ENCODE measurements around the gene UBD.

The UBD gene

DNA sequence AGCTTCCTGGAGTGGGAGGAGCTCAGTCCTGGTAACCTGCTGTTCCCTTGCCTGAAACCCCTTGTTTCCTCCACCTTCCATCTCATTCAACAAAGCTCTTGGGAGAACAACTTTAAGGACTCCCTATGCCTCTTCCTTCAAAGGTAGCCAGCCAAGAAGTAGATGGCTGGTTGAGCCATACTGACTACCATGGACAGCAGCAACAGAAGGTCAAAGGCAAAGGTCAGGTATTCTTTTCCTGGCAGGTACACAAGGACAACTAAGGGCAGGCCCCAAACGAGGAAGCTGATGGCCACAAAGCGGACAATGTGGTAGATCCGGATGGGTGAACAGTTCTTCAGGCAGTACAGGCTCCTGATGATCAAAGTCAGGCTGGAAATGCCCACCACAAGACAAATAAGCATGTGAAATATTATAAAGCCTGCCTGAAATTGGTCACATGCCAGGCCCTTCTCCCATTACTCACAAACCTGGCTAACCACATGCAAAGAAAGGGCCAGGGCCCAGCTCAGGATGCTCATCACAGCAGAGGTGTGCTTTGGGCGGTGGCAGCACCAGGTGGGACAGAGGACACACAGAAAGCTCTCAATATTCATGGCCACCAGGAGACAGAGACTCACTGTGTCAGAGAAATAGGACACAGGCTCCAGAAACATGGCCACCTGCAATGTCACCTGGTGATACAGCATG is 21.7 kb downstream of the UBD start:
- TF ChIP-seq, protein P1, sequence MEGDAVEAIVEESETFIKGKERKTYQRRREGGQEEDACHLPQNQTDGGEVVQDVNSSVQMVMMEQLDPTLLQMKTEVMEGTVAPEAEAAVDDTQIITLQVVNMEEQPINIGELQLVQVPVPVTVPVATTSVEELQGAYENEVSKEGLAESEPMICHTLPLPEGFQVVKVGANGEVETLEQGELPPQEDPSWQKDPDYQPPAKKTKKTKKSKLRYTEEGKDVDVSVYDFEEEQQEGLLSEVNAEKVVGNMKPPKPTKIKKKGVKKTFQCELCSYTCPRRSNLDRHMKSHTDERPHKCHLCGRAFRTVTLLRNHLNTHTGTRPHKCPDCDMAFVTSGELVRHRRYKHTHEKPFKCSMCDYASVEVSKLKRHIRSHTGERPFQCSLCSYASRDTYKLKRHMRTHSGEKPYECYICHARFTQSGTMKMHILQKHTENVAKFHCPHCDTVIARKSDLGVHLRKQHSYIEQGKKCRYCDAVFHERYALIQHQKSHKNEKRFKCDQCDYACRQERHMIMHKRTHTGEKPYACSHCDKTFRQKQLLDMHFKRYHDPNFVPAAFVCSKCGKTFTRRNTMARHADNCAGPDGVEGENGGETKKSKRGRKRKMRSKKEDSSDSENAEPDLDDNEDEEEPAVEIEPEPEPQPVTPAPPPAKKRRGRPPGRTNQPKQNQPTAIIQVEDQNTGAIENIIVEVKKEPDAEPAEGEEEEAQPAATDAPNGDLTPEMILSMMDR (IDR thresholded peaks at IDR 0.05; ENCODE audit: low read depth, low read length): no peak
- no peak for DNase-seq (ENCODE audit: extremely low read depth, low read depth)

DNA sequence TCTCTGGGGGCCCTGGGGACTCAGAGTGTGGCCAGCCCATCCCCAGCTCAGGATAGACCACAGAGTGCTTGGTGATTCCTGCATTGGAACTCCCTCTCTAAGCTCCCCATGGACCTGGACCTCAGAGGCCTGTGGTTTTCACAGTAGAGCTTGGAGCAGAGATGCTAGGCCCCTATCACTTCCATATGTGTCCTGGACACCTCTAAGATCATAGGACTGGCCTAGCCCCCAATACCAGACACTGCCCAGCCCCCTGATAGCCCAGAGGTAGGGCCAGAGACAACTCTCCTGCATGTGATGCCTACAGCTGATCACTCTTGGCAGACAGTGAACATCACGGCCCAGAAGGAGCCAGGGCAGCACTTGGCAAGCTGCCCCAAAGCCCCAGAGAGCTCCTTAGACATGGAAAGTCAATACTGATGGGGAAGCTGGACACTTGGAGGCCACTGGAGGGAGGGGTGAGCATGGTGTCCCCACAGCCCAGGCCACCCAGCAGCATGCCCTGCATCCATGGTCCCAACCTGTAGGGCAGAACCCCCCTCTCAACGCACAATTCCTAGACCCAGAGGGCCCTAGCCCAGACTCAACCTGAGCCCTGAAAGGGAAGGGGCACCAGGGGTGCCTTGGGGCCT is 27.1 kb downstream of the UBD start:
- DNase-seq (ENCODE audit: extremely low read depth, low read depth): no peak
- TF ChIP-seq, protein P1 (IDR thresholded peaks at IDR 0.05; ENCODE audit: low read depth, low read length): no peak

DNA sequence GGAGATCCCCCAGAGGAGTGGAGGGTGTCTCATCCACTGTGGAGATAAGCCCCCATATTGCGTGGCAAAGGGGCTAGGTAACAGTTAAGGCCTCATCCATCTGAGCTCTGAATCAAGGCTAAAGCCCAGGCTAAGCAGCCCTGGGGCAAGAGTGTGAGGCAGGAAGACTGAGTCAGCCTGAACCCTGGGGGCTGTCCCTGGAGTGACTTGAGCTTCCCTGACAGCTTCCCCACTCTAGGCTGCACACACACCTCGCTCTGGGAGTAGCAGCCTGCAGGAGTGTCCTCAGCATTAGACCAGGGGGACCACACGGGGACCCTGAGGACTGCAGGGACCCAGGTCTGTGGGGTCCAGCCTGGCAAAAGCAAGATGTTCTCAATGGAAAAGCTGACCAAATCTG is 27.9 kb downstream of the UBD start:
- no peak for DNase-seq (ENCODE audit: extremely low read depth, low read depth)
- TF ChIP-seq, protein P1 (IDR thresholded peaks at IDR 0.05; ENCODE audit: low read depth, low read length): no peak

DNA sequence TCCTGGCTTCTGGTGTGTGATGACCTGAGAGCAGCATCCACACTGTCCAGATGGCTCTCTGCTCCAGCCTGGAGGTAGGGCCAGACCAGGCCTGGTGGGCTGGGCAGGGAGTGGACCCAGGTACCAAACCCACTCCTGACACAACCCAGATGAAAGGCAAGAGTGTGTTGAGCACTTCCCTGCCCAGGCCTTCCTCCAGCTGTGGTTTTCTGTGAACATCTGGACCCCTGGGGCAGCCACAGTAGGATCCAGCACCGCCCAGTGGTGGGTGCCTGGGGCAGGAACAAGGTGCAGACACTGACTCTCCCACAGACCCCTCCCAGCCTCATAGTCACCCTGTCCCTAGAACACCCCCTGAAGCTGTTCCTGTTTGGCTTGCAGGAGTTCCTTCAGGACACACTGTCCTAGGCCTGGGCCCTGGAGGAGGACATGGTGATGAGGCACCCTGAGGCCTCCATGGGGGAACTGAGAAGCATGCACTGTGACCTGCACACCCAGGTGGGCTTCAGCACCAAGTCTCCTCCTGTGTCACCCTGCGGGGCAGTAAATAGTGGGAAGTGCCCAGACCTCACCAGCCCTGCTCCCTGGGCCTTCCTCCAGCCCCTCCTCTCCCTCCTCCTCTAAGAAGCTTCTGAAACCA is 28.7 kb downstream of the UBD start:
- TF ChIP-seq, protein P1 (IDR thresholded peaks at IDR 0.05; ENCODE audit: low read depth, low read length): no peak

DNA sequence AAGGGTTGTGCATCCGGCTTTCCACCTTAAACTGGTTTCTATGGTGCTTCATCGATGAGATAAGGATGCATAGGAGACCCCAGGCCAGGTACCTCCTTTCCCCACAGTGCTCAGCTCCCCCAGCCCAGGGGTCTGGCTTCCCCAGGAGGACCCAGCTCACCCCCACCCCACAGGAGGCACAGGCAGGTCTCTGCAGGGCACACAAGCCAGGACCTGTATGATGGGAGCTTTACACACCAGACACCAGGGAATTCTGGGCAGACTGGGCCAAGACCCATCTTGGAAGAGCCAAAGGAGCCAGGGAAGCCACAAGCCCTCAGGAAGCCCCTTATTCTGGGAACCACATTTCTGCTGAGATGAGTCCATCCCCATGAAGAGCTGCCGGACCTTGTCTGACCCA is 29.6 kb downstream of the UBD start:
- no peak for DNase-seq (ENCODE audit: extremely low read depth, low read depth)
- TF ChIP-seq, protein P1 (IDR thresholded peaks at IDR 0.05; ENCODE audit: low read depth, low read length): no peak

More for the DNA sequence above, 28.7 kb downstream of the UBD start:
- DNase-seq (ENCODE audit: extremely low read depth, low read depth): no peak

DNA sequence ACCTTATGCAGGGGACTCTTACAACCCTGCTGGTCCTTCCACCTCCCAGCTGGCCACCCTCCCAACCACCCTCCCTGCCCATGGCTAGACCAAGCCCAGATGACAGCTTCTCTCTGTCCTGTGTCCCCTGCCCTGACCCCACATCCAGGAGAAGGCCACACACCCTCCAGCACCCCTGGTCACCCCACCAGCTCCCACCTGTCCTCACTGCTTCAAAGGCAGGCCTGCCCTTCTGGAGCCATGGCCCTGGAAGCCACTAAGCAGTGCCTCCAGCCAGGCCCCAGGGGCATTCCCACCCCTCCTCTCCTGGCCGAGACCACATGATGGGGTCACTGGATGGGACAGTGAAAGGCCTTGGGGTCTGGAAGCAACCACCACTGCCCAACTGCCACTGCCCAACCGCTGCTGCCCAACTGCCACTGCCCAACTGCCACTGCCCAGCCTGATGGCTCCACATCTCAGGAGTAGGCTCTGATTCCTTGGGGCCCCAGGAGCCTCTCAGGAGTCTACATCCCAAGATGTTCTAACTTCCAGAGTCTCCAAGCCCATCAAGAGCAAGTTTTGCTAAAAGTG is 30.5 kb downstream of the UBD start:
- DNase-seq (ENCODE audit: extremely low read depth, low read depth): no peak
- TF ChIP-seq, protein P1 (IDR thresholded peaks at IDR 0.05; ENCODE audit: low read depth, low read length): no peak

Measured in AG09319 (cell line).